Activated CD8-positive, alpha-beta memory T cell treated with anti-CD3 and anti-CD28 coated beads, Interleukin-2, amount 50 U/mL, for 48 hours (primary cell): ENCODE measurements around the gene SLC25A43.
"Not testable (repeated sequence)": the region's sequence is repeated elsewhere in the genome, so short reads cannot be mapped to it uniquely, and the experiment has no call there.

ENCODE experiments used
- DNase-seq: peaks from one replicate; pipeline ENCODE4 v3.0.0-alpha.2; 2020

Gene SLC25A43

DNA sequence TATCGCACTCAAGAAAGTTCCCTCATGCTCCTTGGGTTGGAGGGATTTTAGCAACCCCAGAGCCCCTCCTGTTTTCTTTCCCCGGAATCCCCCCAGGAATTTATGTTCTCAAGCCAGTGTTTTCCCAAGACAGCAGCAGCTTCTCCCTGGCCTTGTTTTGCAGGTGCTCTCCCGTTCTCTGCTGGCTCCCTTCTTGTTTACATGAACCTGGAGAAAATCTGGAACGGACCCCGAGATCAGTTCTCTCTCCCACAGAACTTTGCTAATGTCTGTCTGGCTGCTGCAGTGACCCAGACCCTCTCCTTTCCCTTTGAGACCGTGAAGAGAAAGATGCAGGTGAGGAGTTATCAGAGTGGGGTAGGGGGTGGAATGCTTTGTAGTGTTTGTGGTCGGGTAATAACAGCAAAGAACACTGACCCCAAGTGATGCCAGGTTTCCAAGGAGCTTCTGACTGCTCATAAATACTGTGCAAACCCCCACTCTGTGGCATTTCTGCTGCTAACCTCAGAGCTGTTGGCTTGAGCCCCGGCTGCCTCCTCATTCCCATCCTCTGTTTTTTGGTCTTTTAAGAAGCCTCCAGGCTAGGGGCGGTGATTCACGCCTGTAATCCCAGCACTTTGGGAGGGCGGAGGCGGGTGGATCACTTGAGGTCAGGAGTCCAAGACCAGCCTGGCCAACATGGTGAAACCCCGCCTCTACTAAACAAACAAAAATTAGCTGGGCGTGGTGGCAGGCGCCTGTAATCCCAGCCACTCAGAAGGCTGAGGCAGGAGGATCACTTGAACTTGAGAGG is 11.1 kb downstream of the SLC25A43 start:
- DNase-seq: no peak

DNA sequence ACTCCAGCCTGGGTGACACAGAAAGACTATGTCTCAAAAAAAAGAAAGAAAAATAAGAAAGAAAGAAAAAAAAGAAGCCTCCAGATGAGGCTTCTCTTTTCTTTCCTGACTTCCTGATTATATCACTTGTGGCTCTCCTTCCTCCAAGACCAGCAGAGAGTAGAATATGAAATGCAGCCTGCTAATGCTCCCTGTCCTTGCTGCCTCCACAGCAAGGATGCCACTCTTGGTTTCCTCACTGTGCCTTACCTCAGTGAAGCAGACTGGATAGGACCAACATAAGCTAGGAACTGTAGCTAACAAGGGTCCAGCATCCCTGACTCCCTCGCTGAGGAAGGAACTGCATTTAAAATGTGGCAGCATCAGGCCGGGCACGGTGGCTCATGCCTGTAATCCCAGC is 11.7 kb downstream of the SLC25A43 start:
- no peak for DNase-seq

DNA sequence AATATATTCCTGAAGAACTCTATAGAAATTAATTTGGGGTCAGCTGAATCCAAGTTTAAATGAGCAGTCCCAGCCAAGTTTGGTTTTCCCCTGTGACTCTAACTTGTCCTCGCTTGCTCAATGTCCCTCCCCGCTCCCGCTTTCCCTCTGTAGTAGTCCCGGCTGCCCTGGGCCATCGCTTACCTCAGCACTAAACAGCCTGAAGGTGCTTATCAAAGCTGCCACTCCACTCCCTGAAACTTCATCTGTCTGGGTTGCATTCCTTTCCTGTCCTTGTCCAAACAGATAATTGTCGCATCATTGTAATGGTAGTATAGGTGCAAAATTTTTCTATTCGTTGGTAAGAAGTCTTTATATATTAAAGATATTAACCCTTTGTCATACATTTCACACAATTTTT is 12.8 kb downstream of the SLC25A43 start:
- no peak for DNase-seq

DNA sequence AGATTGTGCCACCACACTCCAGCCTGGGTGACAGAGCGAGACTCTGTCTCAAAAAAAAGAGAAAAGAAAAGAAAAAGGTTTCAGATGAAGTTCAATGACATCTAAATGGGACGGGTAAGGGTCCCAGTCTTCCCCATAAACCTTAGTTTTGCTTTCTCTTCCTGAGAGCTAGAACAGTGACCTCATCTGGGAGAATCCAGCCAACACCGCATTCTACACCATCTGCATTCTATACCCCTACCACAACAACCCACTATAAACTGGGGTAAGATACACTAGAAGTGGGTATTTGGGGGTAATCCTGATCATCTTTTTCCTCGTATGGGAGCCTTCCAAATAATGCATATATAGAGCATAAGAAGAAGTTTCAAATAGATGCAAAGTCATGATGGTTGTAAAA is 18.2 kb downstream of the SLC25A43 start:
- no peak for DNase-seq

DNA sequence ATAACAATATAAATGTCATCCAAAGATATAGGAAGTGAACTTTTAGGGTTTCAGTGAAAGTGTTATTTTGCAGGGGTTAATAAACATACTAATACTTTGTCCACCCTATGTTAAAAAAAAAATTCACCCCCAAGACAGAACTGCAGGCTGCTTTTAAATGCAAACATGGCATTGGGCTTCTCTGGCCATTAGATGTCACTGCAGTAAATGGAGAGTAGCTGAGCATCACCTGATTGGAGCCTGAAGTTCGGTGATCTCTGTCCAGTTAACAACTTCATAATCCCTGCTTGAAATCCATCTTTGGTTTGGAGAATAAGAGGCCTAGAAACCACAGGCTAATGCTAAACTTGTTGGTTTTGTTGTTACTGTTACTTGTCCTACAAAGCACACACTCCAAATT is 18.7 kb downstream of the SLC25A43 start:
- DNase-seq: no peak

DNA sequence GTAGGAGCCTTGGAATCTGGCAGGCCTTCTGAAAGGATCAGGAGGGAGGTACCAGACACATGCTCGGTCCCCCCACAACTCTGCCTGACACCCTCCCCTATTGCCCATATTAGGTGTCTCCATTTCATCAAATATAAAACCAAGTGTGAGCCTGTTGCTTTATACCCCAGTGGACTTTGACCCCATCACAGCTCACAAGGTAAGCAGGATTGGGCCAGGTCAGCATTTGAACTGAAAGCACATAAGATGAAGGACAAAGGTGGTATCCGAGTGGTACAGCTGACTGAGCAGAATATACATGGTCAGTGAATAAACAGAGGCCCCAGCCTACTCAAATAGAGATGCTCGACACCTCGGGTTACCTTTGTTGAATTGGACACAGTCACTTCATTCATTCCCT is 20.0 kb downstream of the SLC25A43 start:
- DNase-seq: no peak

DNA sequence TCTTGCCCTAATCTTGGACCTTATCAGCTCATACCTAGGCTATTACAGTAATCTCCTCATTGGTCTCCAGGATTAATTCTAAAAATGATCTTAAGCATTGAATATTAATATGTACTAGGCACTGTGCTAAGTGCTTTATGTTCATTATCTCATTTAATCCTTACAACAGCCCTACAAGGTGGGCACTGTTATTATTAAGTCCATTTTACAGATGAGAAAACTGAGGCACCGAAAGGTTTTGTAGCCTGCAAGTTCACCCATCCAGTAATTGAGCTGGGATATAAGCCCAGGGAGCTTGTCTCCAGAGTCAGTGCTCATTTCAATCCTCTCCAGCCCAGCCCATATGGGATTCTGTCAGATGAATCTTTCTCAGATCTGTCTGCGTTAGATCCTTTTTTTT is 20.8 kb downstream of the SLC25A43 start:
- DNase-seq: no peak

DNA sequence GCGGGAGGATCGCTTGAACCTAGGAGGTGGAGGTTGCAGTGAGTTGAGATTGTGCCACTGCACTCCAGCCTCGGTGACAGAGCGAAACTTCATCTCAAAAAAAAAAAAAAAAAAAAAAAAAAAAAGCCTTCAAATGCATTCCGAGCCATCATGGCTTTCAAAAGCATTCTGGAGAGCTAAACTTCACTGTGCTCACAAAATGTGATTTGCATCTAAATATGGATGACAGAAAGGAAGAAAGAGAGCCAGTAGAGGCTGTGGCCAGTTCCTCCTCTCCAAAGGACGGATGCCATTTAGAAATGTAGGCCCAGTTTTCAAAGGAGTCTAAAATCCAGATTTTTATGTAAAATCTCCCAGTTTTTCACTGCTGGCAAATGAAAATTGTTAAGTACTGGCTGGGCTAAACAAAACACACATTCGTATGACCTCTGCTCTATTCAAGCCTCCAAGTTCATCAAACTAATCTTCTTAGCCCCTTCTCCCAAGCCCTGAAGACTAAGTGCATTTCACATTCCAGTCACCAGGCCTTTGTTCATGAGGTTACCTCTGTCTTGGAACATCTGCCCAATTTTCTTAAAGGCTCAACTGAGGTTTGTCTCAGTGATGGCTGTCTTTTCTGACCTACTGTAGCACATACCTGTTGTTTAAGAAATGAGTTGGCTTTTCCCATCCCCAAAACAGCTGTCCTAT is 22.0 kb downstream of the SLC25A43 start:
- no peak for DNase-seq

DNA sequence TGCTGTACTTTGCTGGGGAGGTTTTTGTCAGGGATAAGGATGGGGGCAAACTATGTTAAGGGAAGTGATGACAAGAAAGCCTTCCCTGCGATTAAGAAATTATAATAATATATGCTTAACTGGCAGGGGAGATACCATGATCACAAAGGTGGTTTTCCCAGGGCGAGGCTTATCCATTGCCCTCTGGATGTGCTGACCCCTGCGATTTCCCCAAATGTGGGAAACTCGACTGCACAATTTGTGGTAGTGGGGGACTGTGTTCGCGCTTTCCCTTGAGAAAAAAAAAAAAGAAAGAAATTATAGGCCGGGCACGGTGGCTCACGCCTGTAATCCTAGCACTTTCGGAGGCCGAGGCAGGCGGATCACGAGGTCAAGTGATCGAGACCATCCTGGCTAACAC is 24.5 kb downstream of the SLC25A43 start:
- DNase-seq: no peak

DNA sequence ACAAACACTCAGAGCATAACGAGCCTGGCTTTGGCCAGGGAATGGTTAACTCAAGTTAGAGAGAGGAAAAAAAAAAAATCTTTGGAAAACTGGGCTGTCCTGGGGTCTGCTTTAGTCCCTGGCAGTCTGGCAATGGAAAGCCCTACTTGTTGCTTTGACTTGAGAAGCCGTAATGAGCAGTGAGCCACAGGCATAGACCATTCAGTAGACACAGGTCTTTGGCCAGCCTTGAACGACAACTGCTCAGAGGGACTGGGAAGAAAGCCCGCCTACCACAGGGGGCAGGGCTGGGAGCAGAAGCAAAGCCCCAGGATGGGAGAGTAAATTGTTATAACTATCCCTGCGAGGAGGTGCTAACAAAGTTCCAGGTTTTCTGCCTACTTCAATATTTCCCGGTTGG is 25.9 kb downstream of the SLC25A43 start:
- no peak for DNase-seq

DNA sequence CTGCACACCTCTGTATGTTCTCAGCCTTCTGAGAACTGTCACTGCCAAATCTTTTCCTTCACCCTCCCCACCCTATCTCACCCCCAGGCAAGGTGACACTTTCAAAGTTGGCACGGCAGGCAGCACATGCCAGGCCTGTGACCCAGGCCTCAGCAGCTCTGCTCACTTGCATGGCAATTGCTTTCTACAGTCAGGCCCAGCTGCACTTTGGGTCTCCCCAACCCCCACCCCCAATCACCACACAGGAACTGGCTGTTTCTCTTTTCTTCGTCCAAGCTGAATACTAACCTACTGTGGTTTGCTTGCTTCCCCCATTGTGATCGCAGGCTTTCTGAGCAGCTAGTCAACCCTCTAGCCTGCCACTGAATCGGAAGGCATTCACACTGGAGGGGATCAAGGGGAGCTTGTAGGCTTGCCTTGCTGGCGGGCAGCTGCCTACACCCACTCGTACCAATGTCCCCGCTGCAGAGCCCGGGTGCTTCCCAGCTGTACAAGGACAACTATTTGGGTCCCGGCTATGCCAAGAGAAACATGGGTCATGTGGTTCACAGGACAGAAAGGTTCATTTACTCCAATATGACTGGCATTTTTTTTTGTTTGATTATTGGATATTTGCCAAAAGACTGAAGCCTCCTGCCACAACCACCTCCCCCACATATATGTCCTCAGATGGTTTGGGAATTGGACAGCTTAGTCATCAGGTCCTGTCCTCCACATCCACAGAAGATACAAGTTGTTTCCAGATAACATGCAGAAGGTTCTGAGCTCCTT is 28.1 kb downstream of the SLC25A43 start:
- no peak for DNase-seq

DNA sequence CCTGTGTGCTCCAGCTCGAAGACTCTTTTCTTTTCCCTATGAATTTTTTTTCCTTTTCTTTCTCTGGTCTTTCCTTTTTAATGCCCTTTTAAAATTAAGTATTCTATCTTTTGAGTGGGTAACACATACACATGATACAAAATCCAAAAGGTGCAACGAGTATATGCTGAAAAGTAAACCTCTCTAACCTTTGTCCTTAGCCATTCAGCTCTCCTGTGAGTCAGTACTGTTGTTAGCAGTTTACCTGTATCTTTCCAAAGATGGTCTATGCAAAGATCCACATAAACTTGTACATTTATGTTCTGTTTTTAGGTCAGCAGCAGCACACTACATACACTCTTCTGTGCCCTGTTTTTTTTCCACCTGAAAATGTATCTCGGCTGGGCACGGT is 28.7 kb downstream of the SLC25A43 start:
- no peak for DNase-seq

DNA sequence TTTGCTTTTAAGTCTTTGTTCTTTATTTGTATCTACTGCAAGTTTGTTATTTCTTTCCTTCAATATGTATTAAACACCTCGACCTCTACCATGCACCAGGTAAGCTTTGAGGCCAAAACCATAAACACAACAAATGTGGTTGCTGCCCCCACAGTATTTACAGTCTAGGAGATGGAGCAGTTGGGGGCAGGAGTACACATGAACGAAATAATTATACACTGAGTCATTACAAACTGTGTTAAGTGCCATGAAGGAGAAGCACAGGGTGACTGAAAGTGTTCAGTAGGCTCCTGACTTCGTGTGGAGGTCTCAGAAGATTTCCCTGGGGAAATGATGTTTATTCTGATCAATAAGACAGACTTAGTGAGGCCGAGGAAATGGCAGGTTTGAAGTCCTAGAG is 30.3 kb downstream of the SLC25A43 start:
- DNase-seq: no peak

DNA sequence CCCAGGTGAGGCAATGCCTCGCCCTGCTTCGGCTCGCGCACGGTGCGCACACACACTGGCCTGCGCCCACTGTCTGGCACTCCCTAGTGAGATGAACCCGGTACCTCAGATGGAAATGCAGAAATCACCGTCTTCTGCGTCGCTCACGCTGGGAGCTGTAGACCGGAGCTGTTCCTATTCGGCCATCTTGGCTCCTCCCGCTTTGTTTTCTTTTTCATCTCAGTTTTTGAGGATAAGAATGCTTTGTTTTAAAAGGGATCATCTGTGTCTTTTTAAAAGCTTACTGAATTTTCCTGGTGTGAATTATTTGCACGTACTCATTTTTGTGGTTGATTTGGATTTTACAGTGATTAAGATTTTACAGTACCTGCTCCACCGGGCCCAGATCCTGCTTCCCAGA is 42.2 kb downstream of the SLC25A43 start:
- not testable (repeated sequence) for DNase-seq

DNA sequence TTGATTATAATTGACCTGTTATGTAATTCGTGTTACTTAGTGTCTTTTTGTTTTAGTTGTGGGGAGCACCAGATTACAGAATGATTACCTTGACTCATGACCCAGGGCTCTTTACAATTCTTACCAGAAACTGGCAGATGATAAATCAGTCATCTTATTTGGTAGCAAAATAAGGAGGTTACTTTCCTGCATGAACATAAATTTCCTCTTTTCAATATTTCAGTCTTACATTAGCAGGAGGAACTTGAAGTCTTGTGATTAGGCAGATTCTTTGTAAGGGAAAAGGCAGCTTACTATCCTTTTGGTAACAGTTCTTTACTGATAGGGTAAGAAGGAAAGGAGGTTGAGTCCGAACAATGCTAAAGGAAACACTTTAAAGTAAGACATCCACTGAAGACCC is 43.1 kb downstream of the SLC25A43 start:
- DNase-seq: no peak

DNA sequence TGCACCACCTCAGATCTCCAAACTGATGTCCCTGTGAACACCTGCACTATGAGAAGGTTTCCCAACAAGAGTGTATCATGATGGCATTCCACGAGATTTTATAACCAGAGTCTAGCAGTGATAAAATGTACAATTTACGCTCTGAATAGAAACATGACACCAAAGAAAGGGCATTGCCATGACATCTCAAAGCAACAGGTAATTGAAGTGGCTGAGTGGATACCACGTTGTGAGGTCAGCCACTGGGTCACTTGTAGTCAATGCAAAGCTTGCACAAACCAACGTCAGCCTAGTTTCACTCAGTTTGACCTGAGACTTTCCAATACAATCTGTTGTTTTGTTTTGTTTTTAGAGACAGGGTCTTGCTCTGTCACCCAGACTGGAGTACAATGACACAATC is 54.1 kb downstream of the SLC25A43 start:
- no peak for DNase-seq

DNA sequence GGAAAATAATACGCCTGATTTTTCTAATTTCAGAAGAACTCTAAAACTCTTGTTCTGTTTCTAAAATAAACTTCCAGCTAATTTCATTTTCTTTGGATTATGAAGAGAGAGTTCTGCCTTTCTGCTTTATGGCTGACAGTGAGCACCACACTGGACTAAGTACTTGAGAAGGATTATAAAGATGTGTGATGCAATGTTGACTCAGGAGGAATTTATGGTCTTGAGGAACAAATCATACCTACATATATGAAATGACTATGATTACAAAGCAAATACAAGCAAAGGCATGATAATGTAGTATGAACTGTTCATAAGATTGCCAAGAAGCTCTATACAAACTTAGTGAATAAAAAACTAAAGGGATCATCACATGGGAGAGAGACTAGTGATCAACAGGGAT is 56.1 kb downstream of the SLC25A43 start:
- no peak for DNase-seq

DNA sequence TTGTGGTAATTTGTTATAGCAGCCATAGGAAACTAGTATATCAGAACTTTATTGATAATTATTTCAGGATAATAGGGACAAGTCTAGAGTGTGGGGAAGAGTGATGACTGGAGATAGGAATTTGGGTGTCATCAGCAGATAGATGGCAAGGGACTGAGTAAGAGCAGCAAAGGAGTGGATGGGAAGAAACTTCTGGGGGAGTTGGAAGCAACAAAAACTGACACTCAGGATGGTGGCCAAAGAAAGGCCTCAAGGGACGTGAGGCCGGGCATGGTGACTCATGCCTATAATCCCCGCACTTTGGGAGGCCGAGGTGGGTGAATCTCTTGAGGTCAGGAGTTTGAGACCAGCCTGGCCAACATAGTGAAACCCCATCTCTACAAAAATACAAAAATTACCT is 60.0 kb downstream of the SLC25A43 start:
- no peak for DNase-seq

DNA sequence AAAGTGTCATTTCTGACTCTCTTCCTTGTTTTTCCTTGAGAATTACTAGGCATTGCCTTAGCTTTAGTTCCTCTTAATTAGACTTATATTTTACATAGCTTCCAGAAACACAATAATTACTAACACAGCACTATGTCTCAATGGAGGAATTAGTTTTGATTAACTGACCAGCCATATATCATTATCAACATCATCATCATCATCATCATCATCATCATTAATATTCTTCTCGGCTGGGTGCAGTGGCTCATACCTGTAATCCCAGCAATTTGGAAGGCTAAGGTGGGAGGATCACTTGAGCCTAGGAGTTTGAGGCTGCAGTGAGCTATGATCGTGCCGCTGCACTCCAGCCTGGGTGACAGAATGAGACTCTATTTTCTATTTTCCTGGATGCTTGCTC is 66.4 kb downstream of the SLC25A43 start:
- DNase-seq: no peak

DNA sequence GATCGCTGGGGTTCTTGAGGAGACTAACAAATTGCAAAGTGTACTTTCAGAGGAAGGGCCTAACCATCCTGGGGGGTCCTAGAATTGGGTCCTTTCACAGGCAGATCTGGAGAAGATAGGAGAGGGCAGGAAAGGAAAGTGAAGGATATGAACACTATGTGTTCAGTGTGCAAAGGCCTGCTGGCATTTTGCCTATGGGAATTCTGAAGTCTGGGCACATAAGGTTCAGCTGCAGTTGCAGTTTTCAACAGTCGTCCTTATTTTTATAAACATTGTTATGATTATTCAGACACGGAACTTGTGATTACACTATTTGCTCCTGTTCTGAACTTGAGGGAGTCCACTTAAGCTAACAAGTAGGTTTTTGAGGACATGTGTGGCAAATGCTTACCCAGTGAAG is 67.8 kb downstream of the SLC25A43 start:
- DNase-seq: no peak

DNA sequence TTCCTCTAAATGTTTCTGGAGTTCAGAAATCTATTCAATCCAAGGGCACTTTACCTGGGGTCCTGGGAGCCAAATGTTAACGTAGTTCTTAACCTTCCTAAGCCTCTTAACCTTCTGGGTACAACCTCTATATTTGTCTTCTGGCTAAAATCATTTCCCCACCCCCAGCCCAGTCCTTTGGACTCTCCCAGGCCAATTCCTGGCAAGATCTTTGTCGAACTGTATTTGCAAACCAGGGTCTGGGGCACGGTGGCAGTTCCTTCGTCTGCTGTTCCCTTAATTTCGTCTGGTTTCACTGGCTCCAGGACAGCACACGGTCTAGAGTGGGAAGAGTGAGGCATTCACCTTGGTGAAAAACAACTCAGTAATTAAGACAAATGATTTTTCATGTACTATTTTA is 68.3 kb downstream of the SLC25A43 start:
- no peak for DNase-seq

DNA sequence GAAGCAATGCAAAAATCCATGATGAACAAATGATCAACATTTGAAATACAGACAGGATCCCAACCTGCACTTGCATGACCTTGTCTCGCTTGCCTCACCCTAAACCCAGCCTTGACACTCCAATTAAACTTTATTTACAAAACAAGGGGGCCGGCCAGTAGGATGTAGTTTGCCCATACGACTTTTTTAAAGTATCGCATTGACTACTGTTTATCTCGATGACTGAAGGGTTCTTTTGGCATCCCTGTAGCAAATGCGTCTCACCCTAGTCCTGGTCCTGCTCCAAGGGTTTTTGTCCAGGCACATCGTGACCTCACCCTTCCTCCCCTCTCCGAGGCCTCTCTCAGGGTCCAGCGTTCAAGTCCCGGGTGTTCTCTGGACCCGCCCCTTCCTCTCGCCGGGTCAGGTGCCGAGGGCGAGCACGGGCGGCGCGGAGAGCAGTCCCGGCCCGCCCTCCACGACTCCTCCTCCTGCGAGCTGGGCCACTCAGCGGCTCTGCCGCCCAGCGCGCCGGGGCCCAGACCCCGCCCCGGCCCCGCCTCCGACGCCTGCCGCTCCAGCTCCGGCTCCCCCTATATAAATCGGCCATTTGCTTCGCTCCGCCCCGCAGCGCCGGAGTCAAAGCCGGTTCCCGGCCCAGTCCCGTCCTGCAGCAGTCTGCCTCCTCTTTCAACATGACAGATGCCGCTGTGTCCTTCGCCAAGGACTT is 68.9 kb downstream of the SLC25A43 start, which contains the start of gene SLC25A5:
Gene SLC25A5 (plus strand): TSS at position 603 of the 709 bp plus-strand sequence. CDS start 72 bp downstream, at position 675.
- peak; percentile 87 for DNase-seq
